Epithelial cell of esophagus (primary cell): ENCODE results near the gene IGFALS.
A peak's percentile ranks its signal among the peaks of the same experiment; 100 is the strongest.

ENCODE experiments used
- DNase-seq: peaks from one replicate; pipeline ENCODE4 v3.0.0; 2010; ENCODE audit warnings: low read depth
- H3K4me3 ChIP-seq: 2 replicates; pipeline ENCODE4 v1.5.1; 2011; ENCODE audit warnings: mild to moderate bottlenecking, low read length, control low read depth
- CTCF ChIP-seq: IDR thresholded peaks from 2 replicates; pipeline ENCODE4 v1.5.1; 2011; ENCODE audit warnings: low read depth, mild to moderate bottlenecking, low read length, control low read depth, inconsistent platforms; ENCODE audit not compliant: insufficient read depth; ENCODE audit errors: missing control alignments

IGFALS gene

GRCh38 chr16:1788708-1789100 lies 4.8 kb downstream of the IGFALS start:
- no peak overlapping the region for H3K4me3 ChIP-seq
- DNase-seq, result peak; percentile 44
- no peak for TF ChIP-seq CTCF

- H3K4me3 ChIP-seq, result no peak overlapping the region
- DNase-seq, result no peak
These were observed 5.3 kb downstream of the IGFALS start for GRCh38 chr16:1788095-1788707.

GRCh38 chr16:1787322-1788094 lies 6.0 kb downstream of the IGFALS start:
- no peak overlapping the region for H3K4me3 ChIP-seq
- TF ChIP-seq CTCF, result no peak
- DNase-seq, result no peak

More at GRCh38 chr16:1788095-1788707, 5.3 kb downstream of the IGFALS start:
- no peak for TF ChIP-seq CTCF

- no peak for DNase-seq
- no peak overlapping the region for H3K4me3 ChIP-seq
- no peak for TF ChIP-seq CTCF
These were observed 6.5 kb downstream of the IGFALS start for GRCh38 chr16:1787056-1787321.

GRCh38 chr16:1786242-1787055 lies 7.1 kb downstream of the IGFALS start:
- no peak for TF ChIP-seq CTCF
- DNase-seq, result no peak

GRCh38 chr16:1785846-1786170 lies 7.7 kb downstream of the IGFALS start:
- no peak for DNase-seq

More at GRCh38 chr16:1786242-1787055, 7.1 kb downstream of the IGFALS start:
- no peak overlapping the region for H3K4me3 ChIP-seq

More at GRCh38 chr16:1785846-1786170, 7.7 kb downstream of the IGFALS start:
- no peak overlapping the region for H3K4me3 ChIP-seq
- TF ChIP-seq CTCF, result no peak
